HG03066 (cell line): Measurements from ENCODE around the gene GGT5.
"Not testable (repeated sequence)": the region's sequence is repeated elsewhere in the genome, so short reads cannot be mapped to it uniquely, and the experiment has no call there.

Source experiments
- ATAC-seq: cut with Tn5 transposase; IDR thresholded peaks from one replicate; pipeline ENCODE4 v1.9.1; 2021; ENCODE audit warnings: low read depth; ENCODE audit not compliant: unreplicated experiment

Gene GGT5

GRCh38 chr22:24263479-24263878 lies 18.6 kb upstream of the GGT5 start:
- not testable (repeated sequence) for ATAC-seq

GRCh38 chr22:24262185-24262749 lies 17.4 kb upstream of the GGT5 start:
- ATAC-seq, result not testable (repeated sequence)

- not testable (repeated sequence) for ATAC-seq
These were observed 14.6 kb upstream of the GGT5 start for GRCh38 chr22:24259459-24259858.

GRCh38 chr22:24256736-24257135 lies 11.9 kb upstream of the GGT5 start:
- not testable (repeated sequence) for ATAC-seq

GRCh38 chr22:24256136-24256535 lies 11.3 kb upstream of the GGT5 start:
- ATAC-seq, result not testable (repeated sequence)

- ATAC-seq, result not testable (repeated sequence)
These were observed 8.2 kb upstream of the GGT5 start for GRCh38 chr22:24253126-24253525.

GRCh38 chr22:24251286-24251685 lies 6.4 kb upstream of the GGT5 start:
- ATAC-seq, result not testable (repeated sequence)

- ATAC-seq, result not testable (repeated sequence)
These were observed 4.5 kb upstream of the GGT5 start for GRCh38 chr22:24249413-24249812.

GRCh38 chr22:24248611-24249010 lies 3.7 kb upstream of the GGT5 start:
- ATAC-seq, result not testable (repeated sequence)

GRCh38 chr22:24247564-24248344 lies 2.9 kb upstream of the GGT5 start:
- no peak for ATAC-seq

GRCh38 chr22:24247011-24247507 lies 2.2 kb upstream of the GGT5 start:
- ATAC-seq, result no peak

- not testable (repeated sequence) for ATAC-seq
These were observed 991 bp upstream of the GGT5 start for GRCh38 chr22:24245584-24246561.

GRCh38 chr22:24244144-24244787 lies 616 bp downstream of the GGT5 start:
- ATAC-seq, result no peak

GRCh38 chr22:24243417-24243816 lies 1.5 kb downstream of the GGT5 start:
- not testable (repeated sequence) for ATAC-seq

GRCh38 chr22:24240985-24241692 lies 3.7 kb downstream of the GGT5 start:
- ATAC-seq, result not testable (repeated sequence)

- ATAC-seq, result no peak
These were observed 4.5 kb downstream of the GGT5 start for GRCh38 chr22:24240381-24240780.

- ATAC-seq, result not testable (repeated sequence)
These were observed 6.7 kb downstream of the GGT5 start for GRCh38 chr22:24238101-24238694.

- no peak for ATAC-seq
These were observed 8.2 kb downstream of the GGT5 start for GRCh38 chr22:24236656-24237055.

GRCh38 chr22:24235315-24235714 lies 9.6 kb downstream of the GGT5 start:
- ATAC-seq, result no peak
